Astrocyte of the cerebellum (primary cell): ENCODE results near the gene DLG5.
A peak's percentile ranks its signal among the peaks of the same experiment; 100 is the strongest.

Source experiments
- DNase-seq: peaks from one replicate; pipeline ENCODE4 v3.0.0-alpha.2; 2011; ENCODE audit warnings: low read depth
- H3K4me3 ChIP-seq: 2 replicates; pipeline ENCODE4 v1.5.1; 2011; ENCODE audit warnings: mild to moderate bottlenecking, low read depth, low read length, moderate library complexity
- in situ Hi-C: cut with HindIII; loops from 2 replicates; pipeline ENCODE4 v1.10.0; 2017; ENCODE audit warnings: low sequenced_read_pairs
- TF ChIP-seq, protein P1 (sequence below): IDR thresholded peaks from 2 replicates; pipeline ENCODE4 v1.5.1; 2012; ENCODE audit warnings: low read length, low read depth, moderate library complexity, mild to moderate bottlenecking; ENCODE audit errors: missing control alignments

Gene DLG5

DNA sequence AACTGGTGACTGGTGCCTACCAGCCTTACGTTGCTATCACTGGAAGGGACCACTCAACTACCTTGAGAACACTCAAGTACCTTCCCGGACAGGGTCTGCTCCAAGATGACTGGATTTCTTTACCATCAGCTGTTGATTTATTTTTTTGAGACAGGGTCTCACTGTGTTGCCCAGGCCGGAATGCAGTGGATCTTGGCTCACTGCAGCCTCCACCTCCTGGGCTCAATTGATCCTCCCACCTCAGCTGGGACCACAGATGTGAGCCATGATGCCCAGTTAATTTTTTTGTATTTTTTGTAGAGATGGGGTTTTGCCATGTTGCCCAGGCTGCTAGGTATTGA lies 45.2 kb upstream of the DLG5 start:
- TF ChIP-seq, protein P1, sequence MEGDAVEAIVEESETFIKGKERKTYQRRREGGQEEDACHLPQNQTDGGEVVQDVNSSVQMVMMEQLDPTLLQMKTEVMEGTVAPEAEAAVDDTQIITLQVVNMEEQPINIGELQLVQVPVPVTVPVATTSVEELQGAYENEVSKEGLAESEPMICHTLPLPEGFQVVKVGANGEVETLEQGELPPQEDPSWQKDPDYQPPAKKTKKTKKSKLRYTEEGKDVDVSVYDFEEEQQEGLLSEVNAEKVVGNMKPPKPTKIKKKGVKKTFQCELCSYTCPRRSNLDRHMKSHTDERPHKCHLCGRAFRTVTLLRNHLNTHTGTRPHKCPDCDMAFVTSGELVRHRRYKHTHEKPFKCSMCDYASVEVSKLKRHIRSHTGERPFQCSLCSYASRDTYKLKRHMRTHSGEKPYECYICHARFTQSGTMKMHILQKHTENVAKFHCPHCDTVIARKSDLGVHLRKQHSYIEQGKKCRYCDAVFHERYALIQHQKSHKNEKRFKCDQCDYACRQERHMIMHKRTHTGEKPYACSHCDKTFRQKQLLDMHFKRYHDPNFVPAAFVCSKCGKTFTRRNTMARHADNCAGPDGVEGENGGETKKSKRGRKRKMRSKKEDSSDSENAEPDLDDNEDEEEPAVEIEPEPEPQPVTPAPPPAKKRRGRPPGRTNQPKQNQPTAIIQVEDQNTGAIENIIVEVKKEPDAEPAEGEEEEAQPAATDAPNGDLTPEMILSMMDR, result no peak
- H3K4me3 ChIP-seq, result no peak overlapping the region
- no peak for DNase-seq
- in situ Hi-C loops, result no loop called here

- no peak overlapping the region for H3K4me3 ChIP-seq
- peak; percentile 87 for DNase-seq
- in situ Hi-C loops, result no loop called here
- TF ChIP-seq, protein P1, result no peak
Measured at GRCh38 chr10:77970869-77971803, 44.6 kb upstream of the DLG5 start.

GRCh38 chr10:77969114-77969513 lies 42.6 kb upstream of the DLG5 start:
- no peak for DNase-seq
- in situ Hi-C loops, result no loop called here
- TF ChIP-seq, protein P1, result no peak
- H3K4me3 ChIP-seq, result no peak overlapping the region

DNA sequence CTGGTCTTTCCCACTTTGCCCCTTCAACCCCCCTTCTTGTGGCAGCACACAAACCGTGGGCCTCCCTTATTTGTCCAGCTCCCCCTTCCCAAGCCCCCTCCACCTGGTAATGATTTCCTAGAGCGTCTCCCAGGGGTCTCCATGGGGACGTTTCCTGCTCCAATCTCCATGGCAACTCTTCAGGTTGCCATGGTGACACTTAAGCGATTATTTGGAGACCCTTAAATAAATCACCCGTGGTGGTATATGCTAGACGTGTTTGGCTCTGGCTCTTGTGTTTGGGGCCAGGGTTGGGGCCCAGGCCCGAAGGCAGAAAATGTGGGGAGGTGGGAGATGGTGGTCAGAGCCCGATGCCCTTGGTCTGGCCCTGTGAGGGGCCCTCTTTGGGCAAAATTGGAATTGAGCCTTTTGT lies 41.1 kb upstream of the DLG5 start:
- H3K4me3 ChIP-seq, result no peak overlapping the region
- DNase-seq, result no peak
- TF ChIP-seq, protein P1, result no peak
- in situ Hi-C loops, result no loop called here

DNA sequence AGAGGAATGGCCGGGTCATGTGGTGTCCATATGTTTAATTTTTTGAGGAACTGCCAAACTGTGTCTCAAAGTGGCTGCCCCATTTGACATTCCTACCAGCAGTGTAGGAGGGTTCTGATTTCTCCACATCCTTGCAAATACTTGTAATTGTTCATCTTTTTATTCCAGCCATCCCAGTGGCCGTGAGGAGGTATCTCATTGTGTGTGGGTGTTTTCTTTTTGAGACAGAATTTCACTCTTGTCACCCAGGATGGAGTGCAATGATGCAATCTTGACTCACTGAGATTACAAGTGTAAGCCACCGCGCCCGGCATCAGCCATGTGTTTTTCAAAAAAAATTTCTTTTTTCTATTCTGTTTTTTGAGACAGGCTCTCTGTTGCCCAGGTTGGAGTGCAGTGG lies 38.7 kb upstream of the DLG5 start:
- TF ChIP-seq, protein P1, result no peak
- H3K4me3 ChIP-seq, result no peak overlapping the region
- DNase-seq, result no peak
- in situ Hi-C loops, result no loop called here

- no peak for DNase-seq
- H3K4me3 ChIP-seq, result no peak overlapping the region
- in situ Hi-C loops, result no loop called here
- TF ChIP-seq, protein P1, result no peak
Measured at GRCh38 chr10:77964811-77965210, 38.3 kb upstream of the DLG5 start.
